ENCODE measurements around the gene ARL10. TPM values are rescaled to one million over a fixed set of nuclear protein-coding genes. Genes with fewer than 3 reads are reported as not detected.

Gene ARL10
- total RNA-seq, 2 experiments from 2014 or later = 12.3 to 15.6 TPM

DNA sequence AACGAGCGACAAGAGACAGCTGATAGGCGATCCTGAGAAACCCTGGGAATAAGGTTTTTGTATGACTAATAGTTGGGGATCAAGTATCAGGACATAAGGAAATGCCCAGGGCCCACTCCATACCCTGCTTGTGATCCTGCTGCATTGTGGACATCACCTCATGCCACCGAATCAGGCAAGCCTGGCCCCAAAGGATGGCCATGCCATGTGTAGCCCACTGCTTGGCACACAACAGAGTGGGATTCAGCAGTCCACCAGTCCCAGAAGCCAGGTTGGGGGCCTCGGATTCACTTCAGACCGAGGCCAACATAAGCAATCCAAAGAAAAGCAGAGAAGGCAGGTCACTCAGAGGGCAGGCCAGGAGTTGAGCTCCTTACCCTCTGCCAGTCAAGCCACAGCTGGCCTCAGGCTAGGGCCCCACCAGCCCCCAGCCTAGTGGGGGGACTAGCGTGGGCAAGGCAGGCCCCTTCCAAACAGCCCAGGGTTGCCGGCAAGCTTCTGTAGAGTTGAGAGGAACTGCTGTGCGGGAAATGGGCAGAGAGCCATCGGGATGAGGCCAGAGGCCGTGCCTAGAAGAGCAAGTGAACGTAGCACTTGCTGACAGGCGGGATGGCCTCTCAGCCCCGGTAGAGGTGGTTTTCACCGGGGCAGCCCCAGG lies 18.1 kb downstream of the ARL10 start:
- Mint-ChIP-seq H3K4me3 (no peak overlapping the region), H3K4me1 (peaks cover 27% of the 10 kb centered on the region), H3K36me3 (ENCODE audit: low read depth) (peaks cover 77% of the 10 kb centered on the region)

DNA sequence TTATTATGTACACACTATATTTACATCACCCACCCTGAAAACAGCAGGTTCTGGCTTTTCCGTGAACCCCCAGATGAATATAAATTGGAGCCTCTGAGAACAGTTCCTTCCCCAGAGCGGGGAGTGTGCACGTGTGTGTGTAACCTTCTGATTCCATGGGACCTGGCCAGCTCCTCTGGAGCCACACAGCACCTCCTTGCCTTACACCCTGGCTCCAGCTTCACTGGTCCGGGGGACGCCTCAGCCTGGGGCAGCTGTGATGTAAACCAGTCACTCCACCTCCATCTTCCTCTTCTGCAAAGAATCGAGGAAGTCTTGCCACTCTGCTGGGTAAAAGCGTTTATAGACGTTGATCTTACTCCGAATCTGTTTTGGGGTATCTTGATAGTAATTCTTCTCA lies 18.7 kb downstream of the ARL10 start:
- intact Hi-C loops (cut with DNase I, micrococcal nuclease) = no loop called here
- POLR2A ChIA-PET = no interaction called here

More for the DNA sequence above, 18.1 kb downstream of the ARL10 start:
- H3K9me3 Mint-ChIP-seq (ENCODE audit: low read depth) = no peaks in the 10 kb centered on the region
- CTCF ChIA-PET = no interaction called here
- DNase-seq (no peak), ATAC-seq (no peak)
- POLR2A ChIA-PET = no interaction called here
- H3K27me3 Mint-ChIP-seq = no peaks in the 10 kb centered on the region
- no peak overlapping the region for H3K27ac Mint-ChIP-seq
- intact Hi-C loops (cut with DNase I, micrococcal nuclease) = no loop called here

DNA sequence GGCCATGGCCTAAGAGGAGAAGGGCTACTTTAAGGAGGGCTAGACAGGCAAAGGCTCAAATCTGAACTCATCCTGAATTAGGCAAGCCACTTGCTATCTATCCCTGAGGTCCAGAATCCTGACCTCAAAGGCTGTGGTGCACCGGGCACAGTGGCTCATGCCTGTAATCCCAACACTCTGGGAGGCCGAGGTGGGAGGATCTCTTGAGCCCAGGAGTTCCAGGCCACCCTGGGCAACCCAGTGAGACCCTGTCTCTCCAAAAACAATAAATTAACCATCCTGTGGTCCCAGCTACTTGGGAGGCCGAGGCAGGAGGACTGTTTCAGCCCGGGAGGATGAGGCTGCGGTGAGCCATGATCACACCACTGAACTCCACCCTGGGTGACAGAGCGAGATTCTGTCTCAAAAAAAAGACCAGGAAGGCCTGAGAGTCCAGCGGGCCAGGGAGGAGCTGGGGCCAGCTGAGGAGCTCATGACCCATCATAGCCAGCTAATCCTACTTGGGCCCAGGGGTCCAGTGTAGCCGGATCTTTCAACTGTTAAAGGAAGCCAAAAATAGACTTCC lies 19.2 kb downstream of the ARL10 start:
- POLR2A ChIA-PET = no interaction called here
- Mint-ChIP-seq H3K27ac (no peak overlapping the region), H3K27me3 (no peaks in the 10 kb centered on the region), H3K4me1 (peaks cover 27% of the 10 kb centered on the region), H3K9me3 (ENCODE audit: low read depth) (no peaks in the 10 kb centered on the region), H3K4me3 (no peak overlapping the region), H3K36me3 (ENCODE audit: low read depth) (peaks cover 76% of the 10 kb centered on the region)
- DNase-seq (no peak), ATAC-seq (no peak)
- CTCF ChIA-PET = interaction anchor here (0.6 kb wide), 1 partner anchor 909 kb away, joined by 5 read pairs; no protein-coding TSS in a partner anchor
- intact Hi-C loops (cut with DNase I, micrococcal nuclease) = no loop called here

More for the DNA sequence above, 18.7 kb downstream of the ARL10 start:
- Mint-ChIP-seq H3K4me3 (no peak overlapping the region), H3K27ac (no peak overlapping the region), H3K4me1 (peaks cover 27% of the 10 kb centered on the region), H3K27me3 (no peaks in the 10 kb centered on the region), H3K36me3 (ENCODE audit: low read depth) (peaks cover 78% of the 10 kb centered on the region), H3K9me3 (ENCODE audit: low read depth) (no peaks in the 10 kb centered on the region)
- DNase-seq (no peak), ATAC-seq (no peak)
- CTCF ChIA-PET = no interaction called here

DNA sequence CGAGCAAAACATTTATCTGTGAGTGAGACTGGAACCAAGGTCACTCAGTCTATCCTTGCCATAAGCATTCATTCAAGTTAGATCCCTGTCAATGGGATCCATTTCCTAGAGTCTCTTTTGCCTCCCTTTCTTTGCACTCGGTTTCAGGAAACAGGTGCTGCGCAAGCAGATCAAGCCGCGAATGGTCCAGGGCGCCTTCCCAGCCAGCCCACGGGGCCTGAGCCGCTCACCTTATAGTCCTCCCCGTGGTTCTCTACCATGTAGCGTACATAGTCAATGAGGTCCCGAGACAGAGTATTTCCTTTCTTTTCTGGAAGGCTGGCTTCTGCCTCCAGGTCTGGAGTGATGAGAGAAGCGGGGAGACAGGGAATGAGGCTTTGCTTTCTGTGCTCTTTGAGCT lies 19.7 kb downstream of the ARL10 start:
- ChIA-PET CTCF (interaction anchor here (0.6 kb wide), 1 partner anchor 909 kb away, joined by 5 read pairs; no protein-coding TSS in a partner anchor), POLR2A (no interaction called here)
- H3K4me1 Mint-ChIP-seq = peaks cover 31% of the 10 kb centered on the region
- no peak overlapping the region for H3K4me3 Mint-ChIP-seq
- no peaks in the 10 kb centered on the region for H3K9me3 Mint-ChIP-seq (ENCODE audit: low read depth)
- ATAC-seq = no peak
- no peak overlapping the region for H3K27ac Mint-ChIP-seq
- no peaks in the 10 kb centered on the region for H3K27me3 Mint-ChIP-seq
- intact Hi-C loops (cut with DNase I, micrococcal nuclease) = no loop called here
- DNase-seq = no peak
- H3K36me3 Mint-ChIP-seq (ENCODE audit: low read depth) = peaks cover 74% of the 10 kb centered on the region

DNA sequence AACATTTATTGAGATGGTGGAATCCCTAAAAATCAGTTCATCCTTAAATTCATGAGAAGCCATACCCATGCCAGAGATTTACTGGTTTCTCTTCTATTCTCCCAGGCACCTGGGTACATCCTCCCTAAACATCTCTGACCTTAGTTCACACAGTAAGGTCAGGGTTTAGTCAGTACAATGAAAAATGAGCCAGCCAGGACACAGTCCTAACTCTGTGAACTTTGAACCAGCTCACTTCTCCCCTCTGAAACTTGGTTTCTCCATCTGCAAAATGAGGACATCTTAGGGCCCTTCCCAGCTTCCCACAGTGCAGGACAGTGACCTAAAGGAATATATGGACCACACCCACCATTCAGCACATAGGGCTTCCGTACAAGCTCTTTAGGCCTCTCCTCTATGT lies 21.2 kb downstream of the ARL10 start:
- intact Hi-C loops (cut with DNase I, micrococcal nuclease) = no loop called here
- DNase-seq (no peak), ATAC-seq (no peak)
- peaks cover 31% of the 10 kb centered on the region for H3K4me1 Mint-ChIP-seq
- peak overlapping the region; percentile 100 for H3K27ac Mint-ChIP-seq
- H3K9me3 Mint-ChIP-seq (ENCODE audit: low read depth) = no peaks in the 10 kb centered on the region
- H3K27me3 Mint-ChIP-seq = no peaks in the 10 kb centered on the region
- H3K4me3 Mint-ChIP-seq = peak overlapping the region; percentile 95
- peaks cover 71% of the 10 kb centered on the region for H3K36me3 Mint-ChIP-seq (ENCODE audit: low read depth)
- ChIA-PET POLR2A (interaction anchor here (1.0 to 1.1 kb wide), 2 partner anchors 27 to 150 kb away, joined by 3 to 4 read pairs; partner anchors contain the start of gene RNF44), CTCF (interaction anchor here (0.7 kb wide), 1 partner anchor 14 kb away, joined by 3 read pairs; no protein-coding TSS in a partner anchor)

DNA sequence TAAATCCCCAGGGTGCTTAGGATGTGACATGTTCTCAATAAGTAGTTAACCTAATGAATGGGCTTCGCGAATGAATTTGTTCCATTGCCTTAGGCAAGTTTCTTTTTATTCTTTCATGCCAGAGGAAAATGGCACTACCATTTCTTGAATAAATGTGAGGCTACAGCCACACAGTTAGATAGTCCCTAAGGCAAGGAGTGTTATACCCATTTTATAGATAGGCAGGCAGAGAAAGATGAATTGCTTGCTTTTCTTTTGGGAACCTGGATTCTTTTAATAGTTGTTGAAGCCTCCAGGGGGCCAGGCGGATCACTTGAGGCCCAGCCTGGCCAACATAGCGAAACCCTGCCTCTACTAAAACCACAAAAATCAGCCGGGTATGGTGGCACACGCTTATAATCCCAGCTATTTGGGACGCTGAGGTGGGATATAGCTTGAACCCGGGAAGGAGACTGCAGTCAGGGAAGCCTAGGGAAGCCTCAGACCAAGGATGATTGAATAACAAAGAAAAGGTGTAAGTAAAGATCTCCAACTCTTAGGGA lies 22.2 kb downstream of the ARL10 start:
- peaks cover 63% of the 10 kb centered on the region for H3K36me3 Mint-ChIP-seq (ENCODE audit: low read depth)
- no peak for ATAC-seq
- ChIA-PET CTCF (interaction anchor here (0.6 to 1.6 kb wide), 2 partner anchors 8 to 28 kb away, joined by 3 read pairs; no protein-coding TSS in a partner anchor), POLR2A (no interaction called here)
- no peaks in the 10 kb centered on the region for H3K27me3 Mint-ChIP-seq
- no peaks in the 10 kb centered on the region for H3K9me3 Mint-ChIP-seq (ENCODE audit: low read depth)
- intact Hi-C loops (cut with DNase I, micrococcal nuclease) = no loop called here
- DNase-seq = no peak
- H3K4me3 Mint-ChIP-seq = peak overlapping the region; percentile 95
- peaks cover 31% of the 10 kb centered on the region for H3K4me1 Mint-ChIP-seq
- H3K27ac Mint-ChIP-seq = peak overlapping the region; percentile 100

DNA sequence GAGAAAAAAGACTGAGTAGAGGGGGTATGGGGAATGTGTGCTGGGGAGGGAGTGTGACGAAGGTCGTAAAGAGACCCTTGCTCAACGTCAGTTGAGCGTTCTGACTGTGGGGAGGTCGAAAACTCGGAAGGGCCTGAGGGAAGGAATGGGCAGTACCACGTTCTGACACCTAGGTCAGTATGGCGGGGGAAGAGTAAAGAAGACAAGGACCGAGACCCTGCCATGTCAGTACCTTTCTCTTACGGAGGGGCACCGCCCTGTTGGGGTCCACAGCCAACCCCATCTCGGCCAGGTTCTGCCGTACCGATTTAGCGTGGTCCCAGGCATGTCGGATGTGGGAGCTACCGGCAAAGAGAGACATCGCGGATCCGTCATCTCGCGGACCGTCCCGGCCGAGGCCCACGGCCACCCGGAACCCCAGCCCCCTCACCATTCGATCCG lies 22.7 kb downstream of the ARL10 start:
- Mint-ChIP-seq H3K4me1 (peaks cover 31% of the 10 kb centered on the region), H3K36me3 (ENCODE audit: low read depth) (peaks cover 60% of the 10 kb centered on the region), H3K27ac (peak overlapping the region; percentile 100), H3K9me3 (ENCODE audit: low read depth) (no peaks in the 10 kb centered on the region), H3K27me3 (no peaks in the 10 kb centered on the region), H3K4me3 (peak overlapping the region; percentile 95)
- POLR2A ChIA-PET = interaction anchor here (0.5 to 0.7 kb wide), 2 partner anchors 11 to 149 kb away, joined by 3 to 4 read pairs; partner anchors contain the start of gene RNF44
- DNase-seq = peak; percentile 24
- intact Hi-C loops (cut with DNase I, micrococcal nuclease) = loop anchor here (1.0 to 2.0 kb wide), 6 partner anchors 23 to 1039 kb away; partner anchors contain the start of genes ARL10 (in 2 of the 2), GRK6 (in 1 of the 2), RNF44 (in 1 of the 2) and UIMC1 (in 1 of the 2)
- no peak for ATAC-seq
- CTCF ChIA-PET = interaction anchor here (0.6 to 1.6 kb wide), 4 partner anchors 8 to 44 kb away, joined by 3 to 4 read pairs (median 3); no protein-coding TSS in a partner anchor

DNA sequence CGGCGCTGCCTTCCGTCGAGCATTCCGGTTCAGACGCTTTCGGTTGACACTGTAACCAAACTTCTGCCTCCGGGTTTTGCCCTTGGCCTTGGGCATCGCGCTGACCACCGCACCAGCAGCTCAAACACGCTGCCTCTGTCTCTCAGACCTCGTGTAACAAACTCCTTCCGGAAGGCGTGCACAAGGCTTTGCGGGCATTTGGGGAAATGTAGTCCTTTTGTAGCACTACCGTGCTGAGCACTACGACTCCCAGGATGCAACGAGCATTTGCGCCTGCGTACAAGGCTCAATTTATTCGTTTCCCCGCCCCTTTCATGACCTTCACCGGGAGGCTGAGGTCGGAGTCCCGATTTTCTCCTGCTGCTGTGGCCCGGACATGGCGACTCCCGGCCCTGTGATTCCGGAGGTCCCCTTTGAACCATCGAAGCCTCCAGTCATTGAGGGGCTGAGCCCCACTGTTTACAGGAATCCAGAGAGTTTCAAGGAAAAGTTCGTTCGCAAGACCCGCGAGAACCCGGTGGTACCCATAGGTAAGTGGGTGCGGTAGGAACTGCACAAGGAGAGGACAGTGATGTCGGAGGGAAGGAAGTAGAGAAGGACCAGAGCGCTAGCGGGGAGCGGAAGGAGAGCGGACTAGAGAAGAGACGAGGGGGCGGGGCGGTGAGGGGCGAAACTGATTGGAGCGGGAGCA lies 23.3 kb downstream of the ARL10 start, which contains the start of the genes HIGD2A and NOP16:
Gene HIGD2A (plus strand): TSS at position 308 of the 691 bp plus-strand sequence. CDS start 69 bp downstream, at position 377.
Gene NOP16 (minus strand): TSS at position 155 of the 691 bp plus-strand sequence. CDS start 59 bp downstream, at position 96.
- peak; percentile 93 for ATAC-seq
- Mint-ChIP-seq H3K4me3 (peak within 1 kb of the TSS; percentile 95), H3K27ac (peak within 1 kb of the TSS; percentile 100), H3K9me3 (ENCODE audit: low read depth) (no peaks in the 10 kb centered on the region), H3K36me3 (ENCODE audit: low read depth) (peaks cover 57% of the 10 kb centered on the region), H3K27me3 (no peaks in the 10 kb centered on the region), H3K4me1 (peaks cover 31% of the 10 kb centered on the region)
- CTCF ChIA-PET = interaction anchor here (0.6 to 1.6 kb wide), 3 partner anchors 9 to 45 kb away, joined by 3 to 4 read pairs (median 3); no protein-coding TSS in a partner anchor
- peak; percentile 100 for DNase-seq
- POLR2A ChIA-PET = interaction anchor here (0.5 to 1.7 kb wide), 6 partner anchors 11 to 149 kb away, joined by 3 to 5 read pairs (median 4); partner anchors contain the start of genes KIAA1191 and RNF44
- intact Hi-C loops (cut with DNase I, micrococcal nuclease) = loop anchor here (1.0 to 2.0 kb wide), 11 partner anchors 23 to 1038 kb away; partner anchors contain the start of genes ARL10 (in 2 of the 2), FAF2 (in 2 of the 2), KIAA1191 (in 2 of the 2) and RNF44 (in 2 of the 2)

DNA sequence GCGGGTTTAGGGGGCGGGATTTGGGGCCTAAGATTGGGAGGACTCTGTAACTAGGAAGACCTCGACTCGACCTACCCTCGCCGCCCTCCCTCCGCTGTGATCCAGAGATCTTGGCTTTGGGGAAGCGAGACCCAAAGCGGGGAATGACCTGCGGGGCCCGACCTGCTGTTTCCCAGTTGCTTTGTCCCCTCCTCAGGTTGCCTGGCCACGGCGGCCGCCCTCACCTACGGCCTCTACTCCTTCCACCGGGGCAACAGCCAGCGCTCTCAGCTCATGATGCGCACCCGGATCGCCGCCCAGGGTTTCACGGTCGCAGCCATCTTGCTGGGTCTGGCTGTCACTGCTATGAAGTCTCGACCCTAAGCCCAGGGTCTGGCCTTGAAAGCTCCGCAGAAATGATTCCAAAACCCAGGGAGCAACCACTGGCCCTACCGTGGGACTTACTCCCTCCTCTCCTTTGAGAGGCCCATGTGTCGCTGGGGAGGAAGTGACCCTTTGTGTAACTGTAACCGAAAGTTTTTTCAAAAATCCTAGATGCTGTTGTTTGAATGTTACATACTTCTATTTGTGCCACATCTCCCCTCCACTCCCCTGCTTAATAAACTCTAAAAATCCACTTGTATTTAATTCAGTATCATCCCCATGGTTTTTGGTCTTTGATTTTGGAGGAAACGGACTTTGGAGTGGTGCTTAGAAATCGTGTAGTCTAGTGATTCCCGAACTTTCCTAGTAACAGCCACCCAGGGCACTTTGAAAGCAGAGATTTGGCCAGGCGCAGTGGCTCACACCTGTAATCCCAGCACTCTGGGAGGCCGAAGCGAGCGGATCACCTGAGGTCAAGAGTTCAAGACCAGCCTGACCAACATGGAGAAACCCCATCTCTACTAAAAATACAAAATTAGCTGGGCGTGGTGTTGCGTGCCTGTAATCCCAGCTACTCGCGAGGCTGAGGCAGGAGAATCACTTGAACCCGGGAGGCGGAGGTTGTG lies 24.1 kb downstream of the ARL10 start:
- H3K27ac Mint-ChIP-seq = peak overlapping the region; percentile 100
- intact Hi-C loops (cut with DNase I, micrococcal nuclease) = loop anchor here (1.0 to 2.0 kb wide), 10 partner anchors 27 to 1037 kb away; partner anchors contain the start of genes FAF2 (in 2 of the 2), KIAA1191 (in 2 of the 2), CLTB (in 1 of the 2) and GRK6 (in 1 of the 2)
- POLR2A ChIA-PET = interaction anchor here (0.7 to 1.7 kb wide), 4 partner anchors 25 to 148 kb away, joined by 3 to 5 read pairs (median 4); partner anchors contain the start of genes KIAA1191 and RNF44
- peaks cover 31% of the 10 kb centered on the region for H3K4me1 Mint-ChIP-seq
- H3K9me3 Mint-ChIP-seq (ENCODE audit: low read depth) = no peaks in the 10 kb centered on the region
- ATAC-seq = peak; percentile 43
- peak overlapping the region; percentile 95 for H3K4me3 Mint-ChIP-seq
- CTCF ChIA-PET = interaction anchor here (0.7 kb wide), 1 partner anchor 29 kb away, joined by 4 read pairs; no protein-coding TSS in a partner anchor
- H3K36me3 Mint-ChIP-seq (ENCODE audit: low read depth) = peaks cover 50% of the 10 kb centered on the region
- no peaks in the 10 kb centered on the region for H3K27me3 Mint-ChIP-seq
- no peak for DNase-seq

DNA sequence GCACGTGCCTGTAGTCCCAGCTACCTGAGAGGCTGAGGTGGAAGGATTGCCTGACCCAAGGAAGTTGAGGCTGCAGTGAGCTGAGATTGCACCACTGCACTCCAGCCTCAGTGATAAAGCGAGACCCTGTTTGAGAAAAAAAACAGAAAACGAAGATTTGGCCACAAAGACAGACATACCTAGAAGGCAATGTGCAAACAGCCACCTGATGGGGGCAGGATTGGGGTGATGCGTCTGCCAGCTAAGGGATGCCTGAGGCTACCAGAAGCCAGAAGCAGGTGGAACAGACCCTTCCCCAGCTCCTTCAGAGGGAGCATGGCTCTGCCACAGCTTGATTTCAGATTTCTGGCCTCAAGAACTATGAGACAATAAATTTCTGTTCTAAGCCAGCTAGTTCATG lies 26.2 kb downstream of the ARL10 start:
- Mint-ChIP-seq H3K27ac (no peak overlapping the region), H3K9me3 (ENCODE audit: low read depth) (no peaks in the 10 kb centered on the region), H3K4me1 (peaks cover 13% of the 10 kb centered on the region), H3K27me3 (no peaks in the 10 kb centered on the region), H3K36me3 (ENCODE audit: low read depth) (peaks cover 33% of the 10 kb centered on the region), H3K4me3 (no peak overlapping the region)
- ChIA-PET POLR2A (no interaction called here), CTCF (interaction anchor here (0.6 kb wide), 1 partner anchor 227 kb away, joined by 3 read pairs; no protein-coding TSS in a partner anchor)
- DNase-seq = no peak
- intact Hi-C loops (cut with DNase I, micrococcal nuclease) = no loop called here
- no peak for ATAC-seq

All from activated CD4-positive, alpha-beta T cell treated with anti-CD3 and anti-CD28 coated beads for 36 hours (primary cell).